HG03442 (cell line): ENCODE results near the gene HAT1.
"Not testable (repeated sequence)": the region's sequence is repeated elsewhere in the genome, so short reads cannot be mapped to it uniquely, and the experiment has no call there.

Source experiments
- ATAC-seq: cut with Tn5 transposase; IDR thresholded peaks from one replicate; pipeline ENCODE4 v1.9.1; 2021; ENCODE audit warnings: mild to moderate bottlenecking, moderate library complexity; ENCODE audit not compliant: unreplicated experiment

Gene HAT1

GRCh38 chr2:171922230-171923022 lies at the start of gene HAT1:
Gene HAT1, plus strand, starts transcription at chr2:171922461. Its CDS starts 40 bp downstream, at chr2:171922501.
- ATAC-seq = peak; percentile 95

GRCh38 chr2:171874517-171874916 lies 47.7 kb upstream of the HAT1 start:
- ATAC-seq = no peak

- no peak for ATAC-seq
These were observed 47.3 kb upstream of the HAT1 start for GRCh38 chr2:171874963-171875362.

GRCh38 chr2:171878481-171878993 lies 43.7 kb upstream of the HAT1 start:
- peak; percentile 41 for ATAC-seq

GRCh38 chr2:171879865-171880264 lies 42.4 kb upstream of the HAT1 start:
- no peak for ATAC-seq

- no peak for ATAC-seq
These were observed 41.5 kb upstream of the HAT1 start for GRCh38 chr2:171880774-171881173.

GRCh38 chr2:171882089-171882769 lies 40.0 kb upstream of the HAT1 start:
- ATAC-seq = no peak

- no peak for ATAC-seq
These were observed 38.9 kb upstream of the HAT1 start for GRCh38 chr2:171883275-171883893.

- ATAC-seq = no peak
These were observed 32.9 kb upstream of the HAT1 start for GRCh38 chr2:171889333-171889732.

- no peak for ATAC-seq
These were observed 32.5 kb upstream of the HAT1 start for GRCh38 chr2:171889808-171890207.

- ATAC-seq = no peak
These were observed 29.0 kb upstream of the HAT1 start for GRCh38 chr2:171893196-171893823.

GRCh38 chr2:171893824-171894611 lies 28.2 kb upstream of the HAT1 start, which contains the start of gene SLC25A12:
Gene SLC25A12, minus strand, starts transcription at chr2:171894244. Its CDS starts 30 bp downstream, at chr2:171894214.
- ATAC-seq = peak; percentile 91

GRCh38 chr2:171894612-171894947 lies 27.7 kb upstream of the HAT1 start:
- ATAC-seq = no peak

- ATAC-seq = no peak
These were observed 26.5 kb upstream of the HAT1 start for GRCh38 chr2:171895786-171896185.

GRCh38 chr2:171899623-171900282 lies 22.5 kb upstream of the HAT1 start:
- ATAC-seq = not testable (repeated sequence)

GRCh38 chr2:171902840-171903420 lies 19.3 kb upstream of the HAT1 start:
- no peak for ATAC-seq

GRCh38 chr2:171908235-171908634 lies 14.0 kb upstream of the HAT1 start:
- ATAC-seq = no peak

GRCh38 chr2:171909266-171909665 lies 13.0 kb upstream of the HAT1 start:
- ATAC-seq = no peak

GRCh38 chr2:171910494-171910893 lies 11.8 kb upstream of the HAT1 start:
- no peak for ATAC-seq
